HepG2 (cell line): ENCODE measurements around the gene CDC34.
A peak's percentile ranks its signal among the peaks of the same experiment; 100 is the strongest.

Source experiments
- CTCF ChIP-seq: sonication (generic); formaldehyde crosslinking; IDR thresholded peaks from 2 replicates; pipeline ENCODE4 v1.5.0; 2020; ENCODE audit warnings: mild to moderate bottlenecking, missing genetic modification reagents, moderate library complexity
- EP300 ChIP-seq, 3 experiments: sonication (generic) in 1 of 3; formaldehyde crosslinking in 1 of 3; IDR thresholded peaks; 2 replicates each; pipeline versions ENCODE4 v1.5.1 to v1.6.1; 2011 to 2020; ENCODE audit warnings: low read depth in 2 of 3, low read length in 2 of 3, borderline replicate concordance in 1 of 3, improper control_type of control experiment in 1 of 3, mild to moderate bottlenecking in 1 of 3, missing genetic modification reagents in 1 of 3, moderate library complexity in 1 of 3
- EZH2 ChIP-seq: conservative IDR thresholded peaks from 2 replicates; pipeline ENCODE4 v1.6.1; 2012; ENCODE audit warnings: mild to moderate bottlenecking, low read depth, low read length, moderate library complexity
- GATA4 ChIP-seq: sonication (generic); IDR thresholded peaks from 2 replicates; pipeline ENCODE4 v1.6.1; 2016; ENCODE audit warnings: antibody characterized with exemption, low read depth, borderline replicate concordance
- MAX ChIP-seq: IDR thresholded peaks from 2 replicates; pipeline ENCODE4 v1.6.1; 2012; ENCODE audit warnings: inconsistent platforms
- SMARCE1 ChIP-seq: fragments of 450-650 bp; IDR thresholded peaks from 2 replicates; pipeline ENCODE4 v1.6.1; 2017; ENCODE audit warnings: borderline replicate concordance
- TAF1 ChIP-seq: sonication (generic); formaldehyde crosslinking; IDR thresholded peaks from 2 replicates; pipeline ENCODE4 v1.4.0; 2020; ENCODE audit warnings: missing genetic modification reagents
- THAP11 ChIP-seq: IDR thresholded peaks from 2 replicates; pipeline ENCODE4 v1.6.1; 2016; ENCODE audit warnings: missing biosample characterization, missing genetic modification reagents

- TF ChIP-seq TAF1, result no peak
- no peak for TF ChIP-seq EZH2
- TF ChIP-seq GATA4, result no peak
- no peak for TF ChIP-seq SMARCE1
- no peak for TF ChIP-seq MAX
- TF ChIP-seq EP300 (IDR thresholded peaks at IDR 0.05; ENCODE audit: low read depth in 2 of 2, low read length in 2 of 2), result peak in 1 of 2 experiments; percentile 71; a peak in 1 of 4 replicates
- no peak for TF ChIP-seq EP300 (CRISPR knock-in tag; IDR thresholded peaks at IDR 0.05; ENCODE audit: borderline replicate concordance)
- no peak for TF ChIP-seq CTCF (CRISPR knock-in tag)
- TF ChIP-seq THAP11 (CRISPR knock-in tag), result no peak
Observed at GRCh38 chr19:558770-559439, 27.3 kb downstream of the CDC34 start.
